SK-N-SH treated with all-trans-retinoic acid at 6 μM for 48 hours (cell line): ENCODE measurements around the gene SMLR1.
A peak's percentile ranks its signal among the peaks of the same experiment; 100 is the strongest.

ENCODE experiments used
- ATAC-seq: fragments of 200-7000 bp; cut with Tn5 transposase; 3 replicates; pipeline ENCODE4 v1.9.1; 2020; ENCODE audit warnings: mild to moderate bottlenecking, moderate library complexity
- ARNTL ChIP-seq: fragments of 450-650 bp; formaldehyde crosslinking; IDR thresholded peaks from 2 replicates; pipeline ENCODE4 v1.5.0; 2020; ENCODE audit warnings: low read depth, mild to moderate bottlenecking, moderate library complexity, borderline replicate concordance
- BACH2 ChIP-seq: fragments of 250-450 bp; sonication (Bioruptor Pico); IDR thresholded peaks from 2 replicates; pipeline ENCODE4 v1.9.0; 2021; ENCODE audit warnings: mild to moderate bottlenecking, borderline replicate concordance
- CREB5 ChIP-seq: fragments of 250-450 bp; sonication (Bioruptor Pico); IDR thresholded peaks from 2 replicates; pipeline ENCODE4 v1.5.1; 2020; ENCODE audit warnings: low read depth, mild to moderate bottlenecking, moderate library complexity
- CSRNP3 ChIP-seq: fragments of 250-450 bp; sonication (Bioruptor Pico); IDR thresholded peaks from 2 replicates; pipeline ENCODE4 v1.5.1; 2021; ENCODE audit warnings: mild to moderate bottlenecking, moderate library complexity
- ESRRG ChIP-seq: fragments of 250-450 bp; sonication (Bioruptor Pico); IDR thresholded peaks from 2 replicates; pipeline ENCODE4 v1.6.1; 2021; ENCODE audit warnings: mild to moderate bottlenecking
- ISL1 ChIP-seq: fragments of 250-450 bp; sonication (Bioruptor Pico); IDR thresholded peaks from 2 replicates; pipeline ENCODE4 v2.1.2; 2022; ENCODE audit warnings: mild to moderate bottlenecking, moderate library complexity
- OSR1 ChIP-seq: fragments of 250-450 bp; sonication (Bioruptor Pico); IDR thresholded peaks from 2 replicates; pipeline ENCODE4 v1.8.0; 2022; ENCODE audit warnings: moderate library complexity, mild to moderate bottlenecking, inconsistent platforms
- PATZ1 ChIP-seq: fragments of 250-450 bp; sonication (Bioruptor Pico); IDR thresholded peaks from 2 replicates; pipeline ENCODE4 v1.8.0; 2020; ENCODE audit warnings: mild to moderate bottlenecking, moderate library complexity, borderline replicate concordance
- POU6F1 ChIP-seq: fragments of 250-450 bp; sonication (Bioruptor Pico); IDR thresholded peaks from 2 replicates; pipeline ENCODE4 v1.8.0; 2021; ENCODE audit warnings: low read depth, mild to moderate bottlenecking, moderate library complexity, borderline replicate concordance
- PPARA ChIP-seq: fragments of 250-450 bp; sonication (Bioruptor Pico); IDR thresholded peaks from 2 replicates; pipeline ENCODE4 v1.5.0; 2020; ENCODE audit warnings: mild to moderate bottlenecking, borderline replicate concordance
- RARB ChIP-seq: fragments of 250-450 bp; sonication (Bioruptor Pico); IDR thresholded peaks from 2 replicates; pipeline ENCODE4 v1.8.0; 2021; ENCODE audit warnings: mild to moderate bottlenecking, moderate library complexity
- SNAI2 ChIP-seq: fragments of 250-450 bp; sonication (Bioruptor Pico); IDR thresholded peaks from 2 replicates; pipeline ENCODE4 v1.5.0; 2020; ENCODE audit warnings: mild to moderate bottlenecking, moderate library complexity
- TOX ChIP-seq: fragments of 250-450 bp; sonication (Bioruptor Pico); IDR thresholded peaks from 2 replicates; pipeline ENCODE4 v1.8.0; 2021; ENCODE audit warnings: mild to moderate bottlenecking, moderate library complexity, borderline replicate concordance
- TSHZ2 ChIP-seq: fragments of 250-450 bp; sonication (Bioruptor Pico); IDR thresholded peaks from 2 replicates; pipeline ENCODE4 v1.5.0; 2020; ENCODE audit warnings: mild to moderate bottlenecking, moderate library complexity
- ZC3H10 ChIP-seq: fragments of 250-450 bp; sonication (Bioruptor Pico); IDR thresholded peaks from 2 replicates; pipeline ENCODE4 v1.5.1; 2021; ENCODE audit warnings: mild to moderate bottlenecking, moderate library complexity
- ZFP30 ChIP-seq: fragments of 450-650 bp; formaldehyde crosslinking; IDR thresholded peaks from 2 replicates; pipeline ENCODE4 v1.5.0; 2022; ENCODE audit warnings: mild to moderate bottlenecking, moderate library complexity
- ZNF565 ChIP-seq: fragments of 450-650 bp; formaldehyde crosslinking; conservative IDR thresholded peaks from 2 replicates; pipeline ENCODE4 v1.5.0; 2020; ENCODE audit warnings: low read depth, mild to moderate bottlenecking, moderate library complexity
- ZNF70 ChIP-seq: fragments of 450-650 bp; formaldehyde crosslinking; IDR thresholded peaks from 2 replicates; pipeline ENCODE4 v1.5.0; 2020; ENCODE audit warnings: mild to moderate bottlenecking, moderate library complexity
- ZNF8 ChIP-seq: fragments of 450-650 bp; formaldehyde crosslinking; IDR thresholded peaks from 2 replicates; pipeline ENCODE4 v1.5.0; 2020; ENCODE audit warnings: mild to moderate bottlenecking, moderate library complexity

The SMLR1 gene

GRCh38 chr6:130843575-130844320 lies 16.5 kb downstream of the SMLR1 start:
- peak; percentile 98 for ATAC-seq
- TF ChIP-seq ISL1 = no peak
- TF ChIP-seq PATZ1 (CRISPR knock-in tag) = no peak
- no peak for TF ChIP-seq RARB (CRISPR knock-in tag)
- TF ChIP-seq TSHZ2 (CRISPR knock-in tag) = no peak
- TF ChIP-seq CREB5 = no peak
- no peak for TF ChIP-seq PPARA
- TF ChIP-seq ZNF8 = no peak
- no peak for TF ChIP-seq ZC3H10 (CRISPR knock-in tag)

GRCh38 chr6:130846501-130846900 lies 19.3 kb downstream of the SMLR1 start:
- TF ChIP-seq SNAI2 (no peak), CSRNP3 (no peak), ZC3H10 (CRISPR knock-in tag) (no peak), PPARA (no peak), ARNTL (no peak), ZNF70 (CRISPR knock-in tag) (no peak), OSR1 (CRISPR knock-in tag) (no peak), BACH2 (CRISPR knock-in tag) (no peak), ZFP30 (CRISPR knock-in tag) (no peak), PATZ1 (CRISPR knock-in tag) (no peak), ESRRG (no peak)
- ATAC-seq = no peak

- ATAC-seq = no peak
- TF ChIP-seq TOX (CRISPR knock-in tag) (no peak), ZC3H10 (CRISPR knock-in tag) (no peak), BACH2 (CRISPR knock-in tag) (no peak), CREB5 (no peak), TSHZ2 (CRISPR knock-in tag) (no peak), ZNF70 (CRISPR knock-in tag) (no peak), SNAI2 (no peak), ZNF565 (no peak), POU6F1 (CRISPR knock-in tag) (no peak), ISL1 (no peak), ESRRG (no peak), ARNTL (no peak), PPARA (no peak)
Measured at GRCh38 chr6:130847001-130847910, 20.1 kb downstream of the SMLR1 start.
